Mammary epithelial cell (primary cell): Measurements from ENCODE around the gene TECPR1.

Experiments used
- CTCF ChIP-seq, 2 donors: IDR thresholded peaks in 1 of 2; conservative IDR thresholded peaks in 1 of 2; 2 replicates each; pipeline ENCODE4 v1.5.1; 2011 to 2012; ENCODE audit warnings: inconsistent platforms in 2 of 2, low read length in 2 of 2, mild to moderate bottlenecking in 2 of 2, control low read depth in 1 of 2, low read depth in 1 of 2; ENCODE audit not compliant: insufficient read depth in 1 of 2; ENCODE audit errors: extremely low read depth in 1 of 2
- EZH2 ChIP-seq: IDR thresholded peaks from 2 replicates; pipeline ENCODE4 v1.6.1; 2012; ENCODE audit warnings: low read length, inconsistent platforms, borderline replicate concordance

- no peak for TF ChIP-seq CTCF (conservative IDR thresholded peaks at IDR 0.05 in 1 of 2, IDR thresholded peaks at IDR 0.05 in 1 of 2; ENCODE audit: extremely low read depth in 1 of 2, insufficient read depth in 1 of 2, low read depth in 1 of 2, low read length in 2 of 2)
- no peak for TF ChIP-seq EZH2
Observed at GRCh38 chr7:98284335-98285036, 32.5 kb upstream of the TECPR1 start.
